ENCODE measurements around the gene RAB3IL1.

GRCh38 chr11:61911701-61912529 is 5.5 kb downstream of the RAB3IL1 start:
- TF ChIP-seq CTCF (IDR thresholded peaks at IDR 0.05) = no peak
- TF ChIP-seq POLR2A (IDR thresholded peaks at IDR 0.05) = no peak
